Glutamatergic neuron (in vitro differentiated cells): Measurements from ENCODE around the gene ERICH4. TPM values are rescaled to one million over a fixed set of nuclear protein-coding genes. Genes with fewer than 3 reads are reported as not detected.

Experiments
- DNase-seq: peaks from one replicate; pipeline ENCODE4 v3.0.0; 2022
- H3K27ac Mint-ChIP-seq: one replicate; pipeline ENCODE4 v1.8.0; 2020; ENCODE audit warnings: mild to moderate bottlenecking, mixed read lengths, inconsistent platforms; ENCODE audit not compliant: unreplicated experiment
- H3K27me3 Mint-ChIP-seq: one replicate; pipeline ENCODE4 v1.8.0; 2020; ENCODE audit warnings: mild to moderate bottlenecking, moderate library complexity, mixed read lengths, inconsistent platforms; ENCODE audit not compliant: unreplicated experiment
- H3K36me3 Mint-ChIP-seq: one replicate; pipeline ENCODE4 v1.8.0; 2020; ENCODE audit warnings: mild to moderate bottlenecking, mixed read lengths, inconsistent platforms; ENCODE audit not compliant: unreplicated experiment
- H3K4me1 Mint-ChIP-seq: one replicate; pipeline ENCODE4 v1.8.0; 2020; ENCODE audit warnings: mild to moderate bottlenecking, low read depth, mixed read lengths, inconsistent platforms; ENCODE audit not compliant: unreplicated experiment
- H3K4me3 Mint-ChIP-seq: one replicate; pipeline ENCODE4 v1.8.0; 2020; ENCODE audit warnings: mild to moderate bottlenecking, mixed read lengths, inconsistent platforms; ENCODE audit not compliant: unreplicated experiment
- H3K9me3 Mint-ChIP-seq: one replicate; pipeline ENCODE4 v1.8.0; 2020; ENCODE audit warnings: mild to moderate bottlenecking, moderate library complexity, mixed read lengths, inconsistent platforms; ENCODE audit not compliant: unreplicated experiment
- CTCF ChIP-seq: fragments of 200-600 bp; sonication (generic); IDR thresholded peaks from one replicate; pipeline ENCODE4 v1.5.0; 2021; ENCODE audit not compliant: partially characterized antibody, unreplicated experiment
- total RNA-seq: library from RNA; stranded (reverse); fragmentation: NEBNext Ultra II Directional; extraction: Animal tissue kit (Norgen Biotek cat#: 25700); gene quantifications from one replicate; pipeline ENCODE4 v1.2.1, GENCODE V29; 2021; ENCODE audit not compliant: unreplicated experiment

The ERICH4 gene
- total RNA-seq, 1 donor from 2014 or later, result not detected

GRCh38 chr19:41449079-41449864 lies 6.3 kb downstream of the ERICH4 start:
- no peak overlapping the region for H3K4me3 Mint-ChIP-seq
- no peaks in the 10 kb centered on the region for H3K9me3 Mint-ChIP-seq
- peak; percentile 98 for TF ChIP-seq CTCF
- H3K27me3 Mint-ChIP-seq, result peaks cover 8% of the 10 kb centered on the region
- no peak overlapping the region for H3K27ac Mint-ChIP-seq
- peak; percentile 89 for DNase-seq
- H3K36me3 Mint-ChIP-seq, result no peaks in the 10 kb centered on the region
- no peaks in the 10 kb centered on the region for H3K4me1 Mint-ChIP-seq

GRCh38 chr19:41449865-41450178 lies 6.9 kb downstream of the ERICH4 start:
- Mint-ChIP-seq H3K4me3 (no peak overlapping the region), H3K36me3 (no peaks in the 10 kb centered on the region), H3K27ac (no peak overlapping the region), H3K4me1 (no peaks in the 10 kb centered on the region), H3K27me3 (peaks cover 7% of the 10 kb centered on the region), H3K9me3 (no peaks in the 10 kb centered on the region)
- DNase-seq, result no peak
- no peak for TF ChIP-seq CTCF

DNA sequence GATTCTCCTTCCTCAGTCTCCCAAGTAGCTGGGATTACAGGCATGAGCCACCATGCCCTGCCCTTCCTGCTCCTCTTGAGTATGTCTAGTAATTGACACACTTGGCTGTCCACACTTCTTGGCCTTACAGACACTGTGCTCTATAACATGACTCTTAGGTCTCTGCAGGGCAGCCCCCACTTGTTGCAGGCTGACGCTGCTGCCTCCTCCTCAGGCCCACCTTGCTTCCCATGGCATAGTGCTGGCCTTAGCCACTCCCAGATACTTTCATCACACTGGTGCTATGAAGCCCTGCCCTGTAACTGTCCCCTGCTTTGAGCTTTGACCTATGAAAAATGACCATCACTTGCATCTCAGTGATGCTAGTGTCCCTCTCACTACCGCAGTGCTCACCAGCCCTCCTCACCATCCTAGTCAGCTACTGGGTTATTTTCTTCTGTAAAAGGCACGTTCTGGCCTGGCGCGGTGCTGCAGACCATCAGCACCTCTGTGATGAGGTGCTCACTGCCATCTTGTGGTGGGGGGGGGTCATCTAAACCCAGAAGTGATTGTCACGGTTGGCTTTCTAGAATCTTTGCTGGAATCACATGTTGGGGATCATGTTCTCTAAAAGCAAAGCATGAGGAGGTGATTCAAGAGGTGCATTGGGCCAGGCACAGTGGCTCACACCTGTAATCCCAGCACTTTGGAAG lies 9.8 kb downstream of the ERICH4 start:
- Mint-ChIP-seq H3K27ac (no peak overlapping the region), H3K4me3 (no peak overlapping the region), H3K36me3 (no peaks in the 10 kb centered on the region), H3K27me3 (peaks cover 7% of the 10 kb centered on the region), H3K9me3 (no peaks in the 10 kb centered on the region), H3K4me1 (no peaks in the 10 kb centered on the region)
- no peak for TF ChIP-seq CTCF
- no peak for DNase-seq

- H3K9me3 Mint-ChIP-seq, result no peaks in the 10 kb centered on the region
- no peak overlapping the region for H3K27ac Mint-ChIP-seq
- H3K4me3 Mint-ChIP-seq, result no peak overlapping the region
- no peaks in the 10 kb centered on the region for H3K4me1 Mint-ChIP-seq
- no peak for DNase-seq
- no peak for TF ChIP-seq CTCF
- no peaks in the 10 kb centered on the region for H3K36me3 Mint-ChIP-seq
- no peaks in the 10 kb centered on the region for H3K27me3 Mint-ChIP-seq
These were observed 13.0 kb downstream of the ERICH4 start for GRCh38 chr19:41455936-41456335.

DNA sequence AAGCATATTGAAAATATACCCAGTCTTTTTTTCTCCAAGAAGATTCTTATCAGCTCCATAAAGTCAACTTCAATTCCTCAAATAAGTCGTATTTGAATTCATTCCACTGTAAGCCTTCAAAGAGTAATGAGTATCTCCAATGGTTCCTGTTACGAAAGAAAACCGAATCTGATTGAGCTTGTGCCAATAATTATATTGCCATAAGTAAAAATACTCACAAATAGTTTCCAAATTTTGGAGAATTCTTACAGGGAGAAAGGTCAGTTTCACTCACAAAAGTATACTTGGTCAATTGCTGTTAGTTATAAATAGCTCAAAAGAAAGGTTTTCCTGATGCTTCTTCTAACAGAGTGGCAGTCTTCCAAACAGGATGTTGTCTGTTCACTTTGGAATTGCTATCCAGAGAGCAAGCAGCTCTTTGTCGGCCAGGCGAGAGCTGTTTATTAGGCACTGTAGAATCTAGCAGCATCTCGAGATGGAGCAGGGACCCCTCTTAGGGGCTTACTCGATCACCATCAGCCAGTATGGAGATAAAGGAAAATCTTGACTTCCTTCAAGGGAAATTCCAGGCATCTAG lies 13.5 kb downstream of the ERICH4 start:
- Mint-ChIP-seq H3K36me3 (no peaks in the 10 kb centered on the region), H3K4me1 (no peaks in the 10 kb centered on the region), H3K27me3 (no peaks in the 10 kb centered on the region), H3K4me3 (no peak overlapping the region), H3K9me3 (no peaks in the 10 kb centered on the region), H3K27ac (no peak overlapping the region)
- no peak for DNase-seq
- TF ChIP-seq CTCF, result no peak
